GM12878 (cell line): ENCODE data around the gene ZNF608. TPM values are rescaled to one million over a fixed set of nuclear protein-coding genes. Genes with fewer than 3 reads are reported as not detected.

ENCODE experiments used
- ATAC-seq: fragments of 200-7000 bp; cut with Tn5 transposase; 3 replicates; pipeline ENCODE4 v1.9.1; 2020; ENCODE audit warnings: mild to moderate bottlenecking, moderate library complexity
- BruUV-seq: library from RNA; stranded (reverse); fragments of 400-500 nt; replicated peaks from 2 replicates; lab custom pipeline; 2021; lab: Mats Ljungman, UMichigan
- CTCF ChIA-PET: fragments of 300-600 bp; sonication (Branson Sonifier 250); formaldehyde crosslinking; extraction: SDS; loops from one replicate; lab custom pipeline; 2021; ENCODE audit warnings: inconsistent platforms; lab: Yijun Ruan, JAX
- POLR2A ChIA-PET: fragments of 350-600 bp; formaldehyde crosslinking; extraction: SDS; loops from one replicate; lab custom pipeline; 2021; ENCODE audit warnings: inconsistent platforms; lab: Charles Lee
- RAD21 ChIA-PET: fragments of 300-600 bp; sonication (Branson Sonifier 250); formaldehyde crosslinking; loops from one replicate; lab custom pipeline; 2023; ENCODE audit warnings: antibody characterized with exemption; ENCODE audit not compliant: unreplicated experiment; lab: Charles Lee
- SMC1A ChIA-PET: fragments of 300-600 bp; sonication (Branson Sonifier 250); formaldehyde crosslinking; loops from one replicate; lab custom pipeline; 2023; ENCODE audit not compliant: unreplicated experiment, uncharacterized antibody; lab: Charles Lee
- DNase-seq: peaks from one replicate; pipeline ENCODE4 v3.0.0-alpha.2; 2011; ENCODE audit warnings: low read depth, low spot score
- FAIRE-seq: peaks from 3 replicates; lab custom pipeline; 2011; peaks lifted over from hg19 to GRCh38; lab: Jason Lieb, UNC
- H2AFZ ChIP-seq: 2 replicates; pipeline ENCODE4 v1.6.0; 2011; ENCODE audit warnings: low read depth, low read length, control low read depth; ENCODE audit not compliant: control insufficient read depth
- H3K27ac ChIP-seq: 2 replicates; pipeline ENCODE4 v1.5.1; 2011; ENCODE audit warnings: control low read depth; ENCODE audit not compliant: control insufficient read depth, insufficient read depth
- H3K27me3 ChIP-seq, 2 experiments: replicated peaks in 1 of 2; 2 replicates each; pipeline versions ENCODE4 v1.6.0 to v1.6.1; 2011; ENCODE audit warnings: low read length in 1 of 2; ENCODE audit not compliant: control insufficient read depth in 2 of 2, insufficient read depth in 2 of 2
- H3K36me3 ChIP-seq, 2 experiments: 2 replicates each; pipeline ENCODE4 v1.5.1; 2011; ENCODE audit warnings: low read length in 1 of 2; ENCODE audit not compliant: control insufficient read depth in 2 of 2, insufficient read depth in 2 of 2
- H3K4me1 ChIP-seq: 2 replicates; pipeline ENCODE4 v1.6.1; 2011; ENCODE audit warnings: mild to moderate bottlenecking, low read length, moderate library complexity, mixed read lengths; ENCODE audit not compliant: control insufficient read depth, insufficient read depth
- H3K4me2 ChIP-seq: 2 replicates; pipeline ENCODE4 v1.6.0; 2011; ENCODE audit warnings: control low read depth; ENCODE audit not compliant: control insufficient read depth, insufficient read depth
- H3K4me3 ChIP-seq: fragments of 200-600 bp; sonication (generic); 2 replicates; pipeline ENCODE4 v1.5.1; 2016
- H3K79me2 ChIP-seq: 2 replicates; pipeline ENCODE4 v1.6.0; 2011; ENCODE audit warnings: low read length; ENCODE audit not compliant: control insufficient read depth, insufficient read depth
- H3K9ac ChIP-seq: 2 replicates; pipeline ENCODE4 v1.8.0; 2011; ENCODE audit warnings: low read length, control low read depth, mixed read lengths; ENCODE audit not compliant: control insufficient read depth, insufficient read depth
- H3K9me3 ChIP-seq: replicated peaks from 3 replicates; pipeline ENCODE4 v1.5.1; 2011; ENCODE audit warnings: mild to moderate bottlenecking, low read length; ENCODE audit not compliant: control insufficient read depth, insufficient read depth
- H4K20me1 ChIP-seq: 2 replicates; pipeline ENCODE4 v1.6.0; 2011; ENCODE audit not compliant: control insufficient read depth, insufficient read depth
- ATF2 ChIP-seq: IDR thresholded peaks from 2 replicates; pipeline ENCODE4 v1.6.1; 2012; ENCODE audit warnings: low read length, inconsistent platforms
- CHD4 ChIP-seq: fragments of 200-600 bp; sonication (generic); IDR thresholded peaks from 2 replicates; pipeline ENCODE4 v1.6.1; 2016; ENCODE audit warnings: mild to moderate bottlenecking
- DPF2 ChIP-seq: fragments of 450-650 bp; IDR thresholded peaks from 2 replicates; pipeline ENCODE4 v1.6.1; 2017; ENCODE audit warnings: mild to moderate bottlenecking
- FOXM1 ChIP-seq: IDR thresholded peaks from 2 replicates; pipeline ENCODE4 v1.6.1; 2012; ENCODE audit warnings: low read depth, mild to moderate bottlenecking, inconsistent platforms, low read length, moderate library complexity
- KDM1A ChIP-seq: fragments of 200-600 bp; sonication (generic); IDR thresholded peaks from 2 replicates; pipeline ENCODE4 v1.6.1; 2016; ENCODE audit warnings: borderline replicate concordance
- MTA3 ChIP-seq: IDR thresholded peaks from 2 replicates; pipeline ENCODE4 v1.6.1; 2012; ENCODE audit warnings: low read length, inconsistent platforms, borderline replicate concordance
- MXI1 ChIP-seq: fragments of 150-350 bp; IDR thresholded peaks from 2 replicates; pipeline ENCODE4 v1.6.1; 2011; ENCODE audit warnings: low read depth, mild to moderate bottlenecking, inconsistent platforms, low read length, improper control_type of control experiment
- NFYA ChIP-seq: IDR thresholded peaks from 2 replicates; pipeline ENCODE4 v1.6.1; 2011; ENCODE audit warnings: low read depth, mild to moderate bottlenecking, low read length, improper control_type of control experiment, borderline replicate concordance
- NR2F1 ChIP-seq: fragments of 450-650 bp; conservative IDR thresholded peaks from 2 replicates; pipeline ENCODE4 v1.6.1; 2017; ENCODE audit warnings: mild to moderate bottlenecking
- RB1 ChIP-seq: fragments of 450-650 bp; formaldehyde crosslinking; IDR thresholded peaks from 2 replicates; pipeline ENCODE4 v1.6.1; 2017; ENCODE audit warnings: mild to moderate bottlenecking, borderline replicate concordance
- SMC3 ChIP-seq: IDR thresholded peaks from 2 replicates; pipeline ENCODE4 v1.6.1; 2011; ENCODE audit warnings: low read length, improper control_type of control experiment, borderline replicate concordance
- STAT3 ChIP-seq: IDR thresholded peaks from 2 replicates; pipeline ENCODE4 v1.6.1; 2011; ENCODE audit warnings: low read depth, low read length, improper control_type of control experiment
- TARDBP ChIP-seq: IDR thresholded peaks from 2 replicates; pipeline ENCODE4 v1.6.1; 2016; ENCODE audit warnings: borderline replicate concordance
- ZBTB33 ChIP-seq: fragments of 450-650 bp; IDR thresholded peaks from 2 replicates; pipeline ENCODE4 v1.6.1; 2017; ENCODE audit warnings: mild to moderate bottlenecking
- ZNF207 ChIP-seq: fragments of 450-650 bp; IDR thresholded peaks from 2 replicates; pipeline ENCODE4 v1.6.1; 2014; ENCODE audit warnings: antibody characterized with exemption, mild to moderate bottlenecking, borderline replicate concordance
- WGBS: methylation state at CpG from one replicate; pipeline ENCODE4 v1.1.6; 2016; ENCODE audit warnings: low lambda C conversion rate; ENCODE audit not compliant: insufficient replicate concordance, insufficient coverage; ENCODE audit errors: missing lambda C conversion rate; 5-methylcytosine and 5-hydroxymethylcytosine counted together
- in situ Hi-C: fragments of 300-500 bp; cut with MboI; formaldehyde crosslinking; loops from 9 replicates; pipeline ENCODE4 v1.14.3; 2018; ENCODE audit warnings: mixed read lengths
- intact Hi-C: fragments of 100-400 bp; cut with micrococcal nuclease; formaldehyde crosslinking; loops from one replicate; pipeline ENCODE4 v1.14.2; 2022; ENCODE audit not compliant: unreplicated experiment
- polyA plus RNA-seq, 11 experiments: library from polyadenylated mRNA; depleted of rRNA in 4 of 11; unstranded in 6 of 11; stranded (reverse) in 5 of 11; fragments of >200 nt; fragmentation: Nextera tagmentation in 4 of 11; fragmentation: Illumina TruSeq in 1 of 11; extraction: Ambion mirVana in 4 of 11; extraction: Trizol in 1 of 11; gene quantifications; 1 replicate in 1 of 11; 2 replicates in 10 of 11; pipeline versions ENCODE4 v1.2.1 to v1.2.3, GENCODE V29; 2011 to 2016; ENCODE audit warnings: inconsistent platforms in 2 of 11, missing spikeins in 2 of 11, low read depth in 1 of 11
- total RNA-seq, 4 experiments: library from RNA; depleted of rRNA in 3 of 4; stranded (reverse); fragments of >200 nt in 3 of 4; fragmentation: Illumina TruSeq in 1 of 4; extraction: Trizol in 1 of 4; gene quantifications; 2 replicates each; pipeline versions ENCODE4 v1.2.1 to v1.2.3, GENCODE V29; 2013 to 2021

The ZNF608 gene
- total and polyA plus RNA-seq, 10 of the 15 experiments (the other 5 are each of a cell fraction or from before 2014, with no cell fraction given) = 0.19 to 6.7 (median 0.64) TPM

- Histone ChIP-seq H3K9ac (peak overlapping the region; percentile 20; the same call in 1 of the 2 replicates), H3K36me3 (no peaks in the 10 kb centered on the region), H3K27ac (peak overlapping the region; percentile 9), H2AFZ (no peak overlapping the region), H3K4me1 (peaks cover 3% of the 10 kb centered on the region), H3K79me2 (peaks cover 95% of the 10 kb centered on the region), H3K9me3 (no peaks in the 10 kb centered on the region; the same call in 2 of the 3 replicates), H3K27me3 (no peaks in the 10 kb centered on the region), H3K4me2 (peak overlapping the region; percentile 76), H4K20me1 (no peaks in the 10 kb centered on the region), H3K4me3 (peak overlapping the region; percentile 42)
- CTCF ChIA-PET = interaction anchor here (1.0 to 2.7 kb wide), 6 partner anchors 9 to 78 kb away, joined by 3 to 7 read pairs (median 4); no protein-coding TSS in a partner anchor
- SMC1A ChIA-PET = interaction anchor here (0.7 to 5.7 kb wide), 16 partner anchors 9 to 191 kb away, joined by 3 to 25 read pairs (median 5); no protein-coding TSS in a partner anchor
- 64% methylated on average over 9 of the region's 9 CpGs for WGBS
- DNase-seq (no peak), FAIRE-seq (no peak), ATAC-seq (peak; percentile 7; the same call in 1 of the 3 replicates)
- TF ChIP-seq ZNF207 = no peak
- no peak for TF ChIP-seq KDM1A
- no peak for TF ChIP-seq STAT3
- TF ChIP-seq DPF2 = no peak
- no peak for TF ChIP-seq NFYA
- TF ChIP-seq NR2F1 = no peak
- no peak for TF ChIP-seq MTA3
- TF ChIP-seq ATF2 = no peak
- no peak for TF ChIP-seq SMC3
- TF ChIP-seq MXI1 = no peak
- TF ChIP-seq CHD4 = no peak
- TF ChIP-seq TARDBP = no peak
- TF ChIP-seq ZBTB33 = no peak
- no peak for TF ChIP-seq RB1
- no peak for TF ChIP-seq FOXM1
- BruUV-seq = no TSS peak
- intact Hi-C loops (no loop called here), in situ Hi-C loops (no loop called here)
- RAD21 ChIA-PET = interaction anchor here (0.8 to 7.0 kb wide), 6 partner anchors 8 to 181 kb away, joined by 3 to 42 read pairs (median 17); partner anchors contain the start of gene ZNF608
- POLR2A ChIA-PET = interaction anchor here (1.1 to 1.5 kb wide), 3 partner anchors 9 to 88 kb away, joined by 3 to 8 read pairs (median 6); no protein-coding TSS in a partner anchor
Measured at GRCh38 chr5:124738681-124739633, 7.5 kb downstream of the ZNF608 start.
